GM19238 (cell line): ENCODE data around the gene MED23.

ENCODE experiments used
- DNase-seq: peaks from one replicate; pipeline ENCODE4 v3.0.0; 2011; ENCODE audit warnings: low spot score; ENCODE audit not compliant: insufficient read length

The MED23 gene

GRCh38 chr6:131640100-131640499, 12.1 kb upstream of the MED23 start:
- no peak for DNase-seq

- DNase-seq: no peak
Observed at GRCh38 chr6:131638013-131638412, 10.0 kb upstream of the MED23 start.

GRCh38 chr6:131636880-131637792, 9.1 kb upstream of the MED23 start, which contains the start of gene ENPP3:
Gene ENPP3 (plus strand): TSS chr6:131637302. CDS start chr6:131637385, 83 bp downstream.
- no peak for DNase-seq

DNA sequence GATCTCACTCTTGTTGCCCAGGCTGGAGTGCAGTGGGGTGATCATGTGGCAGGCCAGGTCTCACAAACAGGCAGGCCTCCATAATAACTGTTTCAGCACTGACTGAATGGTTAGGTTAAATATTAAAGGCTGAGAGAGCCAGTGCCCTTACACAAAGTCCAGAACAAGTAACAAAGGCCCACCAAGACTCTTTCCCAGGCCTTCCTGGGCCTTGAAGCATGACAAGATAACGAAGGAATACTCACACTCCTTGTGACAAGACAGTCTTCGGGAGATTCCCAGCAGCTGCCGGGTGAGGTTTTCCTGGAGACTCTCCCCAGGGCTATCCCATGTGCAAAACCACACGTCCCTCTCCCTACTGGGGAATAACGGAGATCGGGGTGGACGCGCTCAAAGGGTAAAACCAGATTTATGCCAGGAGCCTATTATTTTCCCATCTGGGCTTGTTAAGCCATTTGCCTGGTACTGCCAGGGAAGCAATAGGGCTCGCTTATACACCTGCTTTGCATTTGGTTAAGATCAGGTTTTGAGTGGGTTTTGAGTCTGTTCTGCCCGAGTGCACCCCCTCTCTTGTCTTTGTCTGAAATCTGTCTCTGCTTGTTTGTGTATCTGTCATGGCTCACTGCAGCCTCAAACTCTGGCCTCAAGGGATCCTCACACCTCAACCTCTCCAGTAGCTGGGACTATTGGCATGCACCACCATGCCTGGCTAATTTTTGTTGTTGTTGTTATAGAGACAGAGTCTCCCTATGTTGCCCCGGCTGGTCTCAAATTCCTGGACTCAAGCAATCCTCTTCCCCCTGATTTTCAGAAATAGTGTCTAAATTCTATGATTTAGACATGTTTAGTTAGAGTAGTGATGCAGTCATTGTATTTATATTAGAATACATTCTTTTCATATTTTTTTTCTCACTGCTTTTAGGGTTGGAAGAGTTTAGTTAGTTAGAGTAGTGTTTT, 7.6 kb upstream of the MED23 start:
- no peak for DNase-seq

DNA sequence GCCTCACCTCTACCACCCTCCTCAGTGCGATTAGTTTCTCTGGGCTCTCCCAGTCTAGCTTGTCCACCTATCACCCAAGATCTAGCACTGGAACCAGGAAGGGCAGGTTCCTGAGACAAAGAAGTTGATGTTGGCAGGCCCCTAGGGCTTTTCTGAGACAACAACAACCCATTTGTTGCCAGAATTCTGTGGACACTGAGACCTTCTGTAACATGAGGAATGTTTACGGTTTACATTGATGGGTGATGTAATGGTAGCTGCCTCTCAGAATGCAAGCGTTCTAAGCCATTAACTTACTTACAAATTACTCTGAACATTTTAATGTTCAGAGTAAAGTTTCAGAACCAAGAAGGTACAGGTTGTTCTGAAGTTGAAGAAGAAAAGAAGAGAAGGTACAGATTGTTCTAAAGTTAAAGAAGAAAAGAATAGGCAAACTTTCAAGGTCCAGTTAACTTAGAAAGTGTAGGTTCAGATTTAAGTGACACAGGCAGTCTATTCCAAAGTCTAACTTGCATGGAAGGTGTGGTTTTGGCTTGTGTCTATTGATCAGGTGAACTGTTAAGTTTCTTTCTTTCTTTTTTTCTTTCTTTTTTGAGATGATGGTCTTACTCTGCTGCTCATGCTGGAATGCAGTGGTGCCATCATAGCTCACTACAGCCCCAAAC, 3.7 kb upstream of the MED23 start:
- no peak for DNase-seq

- no peak for DNase-seq
Observed at GRCh38 chr6:131629651-131630050, 1.6 kb upstream of the MED23 start.

DNA sequence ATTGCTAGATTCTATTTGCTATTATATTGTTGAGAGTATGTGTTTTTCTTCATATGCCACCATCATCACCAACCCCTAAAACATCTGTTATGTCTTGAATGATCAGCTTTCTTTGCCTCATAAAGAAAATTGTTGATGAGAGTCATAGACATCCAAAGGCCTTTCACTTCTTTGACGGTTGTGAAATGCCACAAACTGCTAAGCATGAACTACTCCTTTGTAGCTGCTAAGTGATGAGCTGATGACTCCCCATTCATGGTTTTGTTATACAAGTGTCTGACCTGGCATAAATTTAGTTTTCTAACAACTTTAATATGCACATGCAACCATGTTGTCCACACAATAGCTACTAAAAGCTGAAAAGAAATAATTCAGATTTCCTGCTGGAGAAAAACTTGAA, 684 bp upstream of the MED23 start:
- DNase-seq: no peak

- DNase-seq: no peak
Observed at GRCh38 chr6:131615275-131615674, 12.8 kb downstream of the MED23 start.

GRCh38 chr6:131613296-131613925, 14.6 kb downstream of the MED23 start:
- no peak for DNase-seq

GRCh38 chr6:131602781-131603312, 25.2 kb downstream of the MED23 start:
- no peak for DNase-seq

- DNase-seq: no peak
Observed at GRCh38 chr6:131600716-131601115, 27.3 kb downstream of the MED23 start.

DNA sequence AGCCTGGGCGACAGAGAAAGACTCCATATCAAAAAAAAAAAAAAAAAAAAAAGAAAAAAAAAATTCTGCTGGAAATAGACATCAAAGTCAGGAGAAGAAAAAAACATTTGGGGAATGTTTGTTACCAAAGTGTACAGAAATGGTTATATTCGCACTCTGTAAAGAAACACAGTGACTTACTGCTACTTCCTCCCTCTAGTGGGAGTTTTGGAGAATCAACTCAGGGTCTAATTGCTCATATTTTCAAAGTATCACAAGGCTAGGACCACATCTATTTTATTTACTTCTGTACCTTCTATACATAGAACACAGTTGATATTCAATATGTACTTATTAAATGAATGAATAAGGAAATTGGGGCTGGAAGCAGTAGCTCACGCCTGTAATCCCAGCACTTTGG, 30.6 kb downstream of the MED23 start:
- DNase-seq: no peak

DNA sequence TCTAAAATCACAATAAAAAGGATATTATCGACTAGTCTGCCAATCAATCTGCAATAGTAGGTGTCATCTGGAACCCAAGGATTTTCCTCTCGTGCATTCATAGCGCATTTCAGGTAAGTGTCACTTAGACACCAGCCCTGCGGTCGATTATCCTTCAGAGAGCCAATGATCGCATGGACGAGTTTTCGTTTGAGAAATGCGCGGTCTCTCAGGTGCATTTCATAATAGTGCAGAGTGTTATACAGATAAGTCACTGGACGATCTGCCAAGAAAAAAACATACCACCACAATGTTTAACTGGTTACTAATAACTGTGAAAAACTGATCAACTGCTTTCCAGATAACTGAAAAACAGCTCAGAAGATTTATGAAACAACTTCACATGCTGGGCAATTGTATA, 34.0 kb downstream of the MED23 start:
- no peak for DNase-seq

DNA sequence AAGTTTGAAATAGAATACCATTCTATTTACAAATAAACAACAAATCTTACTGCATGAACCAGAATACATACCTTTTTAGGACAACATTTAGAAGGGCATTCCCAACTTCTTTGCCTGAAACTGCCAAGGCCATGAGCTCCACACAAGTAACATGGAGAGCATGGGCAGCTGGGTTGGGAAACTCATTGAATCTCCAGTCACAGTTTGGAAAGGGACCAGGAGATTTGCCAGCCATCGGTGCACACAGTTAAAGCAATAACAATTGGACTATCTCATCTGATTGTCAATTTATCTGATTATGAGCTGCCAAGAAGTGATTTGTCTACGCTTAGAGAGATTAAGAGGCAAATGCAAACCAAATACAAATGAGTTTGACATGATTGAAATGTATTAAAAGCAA, 35.1 kb downstream of the MED23 start:
- no peak for DNase-seq

DNA sequence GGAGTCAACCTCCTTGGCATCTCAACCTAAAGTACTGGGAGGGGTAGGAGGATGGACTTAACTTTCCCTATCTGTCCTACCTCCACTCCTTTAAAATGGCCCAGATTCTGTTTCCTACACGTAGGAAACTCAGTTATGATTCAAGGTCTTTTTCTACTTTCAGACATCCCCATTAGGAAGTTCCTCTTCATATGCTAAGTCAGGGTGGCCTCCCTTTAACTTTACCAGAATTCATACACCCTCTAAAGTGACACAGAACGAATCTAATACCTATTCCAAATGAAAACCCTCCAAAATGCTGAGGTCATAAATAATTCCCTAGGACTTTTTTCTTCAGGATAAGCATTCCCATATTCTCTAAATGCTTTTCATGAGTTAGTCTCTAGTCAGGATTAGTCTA, 39.4 kb downstream of the MED23 start:
- DNase-seq: no peak

- DNase-seq: no peak
Observed at GRCh38 chr6:131587909-131588308, 40.1 kb downstream of the MED23 start.

DNA sequence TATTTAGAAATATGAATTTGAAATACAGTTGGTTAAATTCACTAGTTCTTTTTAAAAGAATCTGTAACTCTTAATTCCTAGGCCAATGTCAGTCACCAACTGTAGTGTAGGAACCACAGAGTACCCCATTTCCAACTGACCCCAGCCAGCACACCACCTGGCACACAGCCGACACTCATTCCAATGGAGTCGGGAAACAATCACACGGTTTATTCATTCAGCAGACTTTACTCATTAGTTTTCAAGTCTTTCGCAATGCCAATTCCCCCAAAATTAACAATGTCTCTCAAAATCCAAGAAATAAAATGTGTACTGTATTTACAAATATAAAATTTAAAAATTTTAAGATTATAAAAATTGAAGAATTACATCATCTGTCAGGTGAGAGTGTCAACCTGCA, 41.5 kb downstream of the MED23 start:
- no peak for DNase-seq

- no peak for DNase-seq
Observed at GRCh38 chr6:131581523-131581922, 46.5 kb downstream of the MED23 start.

- DNase-seq: no peak
Observed at GRCh38 chr6:131575834-131576478, 52.1 kb downstream of the MED23 start.

DNA sequence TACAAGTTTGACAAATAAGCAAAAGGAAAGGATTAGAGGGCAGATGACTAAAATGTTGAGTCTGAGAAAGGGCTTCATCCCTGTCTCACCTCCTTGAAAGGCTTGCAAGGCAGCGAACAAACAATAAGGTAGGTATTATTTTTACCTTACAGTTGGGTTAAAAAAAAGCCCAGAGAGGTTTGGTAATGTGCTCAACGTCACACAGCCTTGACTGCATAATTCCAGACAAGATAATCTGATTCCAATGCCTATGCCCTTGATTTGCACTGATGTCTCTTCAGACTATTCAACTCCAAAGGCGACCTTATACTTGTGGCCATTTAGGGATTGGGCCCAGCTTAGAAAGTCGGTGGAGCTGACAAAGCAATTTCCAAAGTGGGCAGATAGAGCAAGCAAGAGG, 53.4 kb downstream of the MED23 start:
- DNase-seq: no peak
